WTC11 (cell line): ENCODE measurements around the gene NELL1.

Experiments used
- ATF1 ChIP-seq: sonication (generic); formaldehyde crosslinking; IDR thresholded peaks from 2 replicates; pipeline ENCODE4 v1.8.1; 2023; ENCODE audit warnings: mild to moderate bottlenecking, moderate library complexity, missing genetic modification reagents
- CREB1 ChIP-seq: sonication (generic); formaldehyde crosslinking; IDR thresholded peaks from 2 replicates; pipeline ENCODE4 v1.8.0; 2023; ENCODE audit warnings: mild to moderate bottlenecking, missing genetic modification reagents
- ESRRA ChIP-seq: sonication (generic); formaldehyde crosslinking; IDR thresholded peaks from 2 replicates; pipeline ENCODE4 v1.8.1; 2022; ENCODE audit warnings: mild to moderate bottlenecking, missing genetic modification reagents, borderline replicate concordance
- NR2C2 ChIP-seq: sonication (generic); formaldehyde crosslinking; IDR thresholded peaks from 2 replicates; pipeline ENCODE4 v1.8.0; 2022; ENCODE audit warnings: mild to moderate bottlenecking, missing genetic modification reagents
- SP1 ChIP-seq: sonication (generic); formaldehyde crosslinking; conservative IDR thresholded peaks from 2 replicates; pipeline ENCODE4 v1.8.1; 2022; ENCODE audit warnings: missing genetic modification reagents
- ZBTB21 ChIP-seq: sonication (generic); formaldehyde crosslinking; IDR thresholded peaks from 2 replicates; pipeline ENCODE4 v1.8.1; 2023; ENCODE audit warnings: mild to moderate bottlenecking, missing genetic modification reagents, borderline replicate concordance
- TF ChIP-seq, protein P1 (sequence below): fragments of 200-600 bp; IDR thresholded peaks from 2 replicates; pipeline ENCODE4 v1.8.0; 2022; ENCODE audit warnings: antibody characterized with exemption
- TF ChIP-seq, protein P2 (sequence below): sonication (generic); formaldehyde crosslinking; IDR thresholded peaks from 2 replicates; pipeline ENCODE4 v1.8.1; 2023; ENCODE audit warnings: mild to moderate bottlenecking, missing genetic modification reagents, moderate library complexity

DNA sequence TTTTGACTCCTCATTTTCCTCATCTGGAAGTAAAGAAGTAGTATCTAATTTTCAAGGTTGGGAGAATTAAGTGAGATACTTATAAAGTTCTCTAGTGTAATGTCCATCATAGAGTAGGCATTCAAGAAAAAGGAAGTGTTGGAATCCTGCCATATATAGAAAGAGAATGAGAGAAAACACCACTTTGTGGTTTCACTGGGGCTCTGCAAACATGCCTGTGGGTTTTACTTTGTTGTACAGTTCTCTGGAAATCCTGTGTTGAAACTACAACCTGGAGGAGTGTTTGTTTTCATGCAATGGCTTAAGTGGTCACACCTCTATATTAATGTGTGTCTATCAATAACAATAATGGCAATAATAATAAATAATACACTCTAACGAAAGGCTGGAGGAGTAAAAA lies 741.7 kb downstream of the NELL1 start:
- no peak for TF ChIP-seq ESRRA (CRISPR knock-in tag)
- TF ChIP-seq NR2C2 (CRISPR knock-in tag) = no peak
- TF ChIP-seq, protein P1, sequence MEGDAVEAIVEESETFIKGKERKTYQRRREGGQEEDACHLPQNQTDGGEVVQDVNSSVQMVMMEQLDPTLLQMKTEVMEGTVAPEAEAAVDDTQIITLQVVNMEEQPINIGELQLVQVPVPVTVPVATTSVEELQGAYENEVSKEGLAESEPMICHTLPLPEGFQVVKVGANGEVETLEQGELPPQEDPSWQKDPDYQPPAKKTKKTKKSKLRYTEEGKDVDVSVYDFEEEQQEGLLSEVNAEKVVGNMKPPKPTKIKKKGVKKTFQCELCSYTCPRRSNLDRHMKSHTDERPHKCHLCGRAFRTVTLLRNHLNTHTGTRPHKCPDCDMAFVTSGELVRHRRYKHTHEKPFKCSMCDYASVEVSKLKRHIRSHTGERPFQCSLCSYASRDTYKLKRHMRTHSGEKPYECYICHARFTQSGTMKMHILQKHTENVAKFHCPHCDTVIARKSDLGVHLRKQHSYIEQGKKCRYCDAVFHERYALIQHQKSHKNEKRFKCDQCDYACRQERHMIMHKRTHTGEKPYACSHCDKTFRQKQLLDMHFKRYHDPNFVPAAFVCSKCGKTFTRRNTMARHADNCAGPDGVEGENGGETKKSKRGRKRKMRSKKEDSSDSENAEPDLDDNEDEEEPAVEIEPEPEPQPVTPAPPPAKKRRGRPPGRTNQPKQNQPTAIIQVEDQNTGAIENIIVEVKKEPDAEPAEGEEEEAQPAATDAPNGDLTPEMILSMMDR = no peak
- no peak for TF ChIP-seq ZBTB21 (CRISPR knock-in tag)
- TF ChIP-seq ATF1 (CRISPR knock-in tag) = no peak
- TF ChIP-seq, protein P2, sequence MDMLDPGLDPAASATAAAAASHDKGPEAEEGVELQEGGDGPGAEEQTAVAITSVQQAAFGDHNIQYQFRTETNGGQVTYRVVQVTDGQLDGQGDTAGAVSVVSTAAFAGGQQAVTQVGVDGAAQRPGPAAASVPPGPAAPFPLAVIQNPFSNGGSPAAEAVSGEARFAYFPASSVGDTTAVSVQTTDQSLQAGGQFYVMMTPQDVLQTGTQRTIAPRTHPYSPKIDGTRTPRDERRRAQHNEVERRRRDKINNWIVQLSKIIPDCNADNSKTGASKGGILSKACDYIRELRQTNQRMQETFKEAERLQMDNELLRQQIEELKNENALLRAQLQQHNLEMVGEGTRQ (CRISPR knock-in tag) = no peak
- no peak for TF ChIP-seq SP1 (CRISPR knock-in tag)
- no peak for TF ChIP-seq CREB1 (CRISPR knock-in tag)
